HG03045 (cell line): Measurements from ENCODE around the gene SBK1.

Experiments used
- ATAC-seq: cut with Tn5 transposase; IDR thresholded peaks from one replicate; pipeline ENCODE4 v1.9.1; 2021; ENCODE audit warnings: mild to moderate bottlenecking, moderate library complexity; ENCODE audit not compliant: unreplicated experiment

SBK1 gene

DNA sequence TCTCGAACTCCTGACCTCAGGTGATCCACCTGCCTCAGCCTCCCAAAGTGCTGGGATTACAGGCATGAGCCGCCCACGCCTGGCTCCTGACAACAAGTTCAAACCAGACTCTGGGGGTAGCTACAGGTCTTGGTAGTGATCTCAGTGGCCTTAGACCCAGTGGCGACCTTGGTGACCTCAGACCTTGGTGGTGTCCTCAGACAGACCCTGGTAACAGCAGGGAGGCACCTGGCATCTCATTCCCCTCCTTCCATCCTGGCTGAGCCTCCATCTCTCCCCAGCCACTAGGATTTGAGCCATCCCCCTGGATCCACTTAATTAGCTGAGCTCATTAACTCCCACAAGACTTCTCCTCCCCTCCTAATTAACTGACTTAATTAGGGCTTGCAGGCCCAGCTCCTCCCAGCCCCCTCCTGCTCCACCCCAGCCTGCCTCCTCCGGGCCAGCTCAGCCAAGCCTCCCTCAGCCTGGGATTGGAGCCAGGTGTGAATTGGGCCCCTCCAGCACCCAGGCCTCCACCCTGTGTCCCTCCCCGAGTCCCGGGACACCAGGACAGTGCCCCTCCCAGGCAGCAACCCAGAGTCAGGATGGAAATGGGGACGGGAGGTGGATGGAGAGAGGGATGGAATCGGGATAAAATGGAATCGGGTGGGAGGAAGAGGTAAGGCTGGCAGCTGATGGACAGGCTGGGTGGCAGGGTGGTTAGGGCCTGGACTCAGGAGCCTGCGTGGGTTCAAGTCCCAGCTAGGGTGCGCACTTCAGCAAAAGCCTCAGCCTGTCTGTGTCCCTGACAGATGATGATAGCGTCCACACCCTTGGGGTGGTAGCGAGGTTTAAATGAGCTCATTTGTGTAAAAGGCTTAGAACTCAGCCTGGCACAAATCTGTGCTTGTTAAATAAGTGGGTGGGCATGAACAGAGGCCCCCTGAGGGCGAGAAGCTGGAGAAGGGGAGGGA is 11.2 kb upstream of the SBK1 start:
- ATAC-seq: no peak

DNA sequence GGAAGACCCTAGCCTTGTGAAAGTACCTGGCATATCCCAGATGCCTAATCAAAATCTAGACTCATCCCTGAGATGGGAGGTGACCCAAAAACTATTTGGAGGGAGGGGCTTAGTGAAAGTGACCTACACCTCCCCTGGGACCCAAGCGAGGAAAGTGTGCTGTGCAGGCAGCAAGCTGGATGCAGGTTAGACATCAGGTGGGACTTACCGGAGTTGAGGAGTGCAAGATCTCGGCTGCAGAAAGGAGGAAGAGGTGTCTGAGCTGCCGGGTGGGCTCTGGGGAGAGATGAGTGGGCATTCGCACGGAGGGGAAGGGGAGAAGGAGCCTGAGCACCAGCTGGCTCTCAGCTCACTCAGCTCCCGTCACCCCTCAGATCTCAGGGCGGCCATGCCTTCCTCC is 10.3 kb upstream of the SBK1 start:
- no peak for ATAC-seq

DNA sequence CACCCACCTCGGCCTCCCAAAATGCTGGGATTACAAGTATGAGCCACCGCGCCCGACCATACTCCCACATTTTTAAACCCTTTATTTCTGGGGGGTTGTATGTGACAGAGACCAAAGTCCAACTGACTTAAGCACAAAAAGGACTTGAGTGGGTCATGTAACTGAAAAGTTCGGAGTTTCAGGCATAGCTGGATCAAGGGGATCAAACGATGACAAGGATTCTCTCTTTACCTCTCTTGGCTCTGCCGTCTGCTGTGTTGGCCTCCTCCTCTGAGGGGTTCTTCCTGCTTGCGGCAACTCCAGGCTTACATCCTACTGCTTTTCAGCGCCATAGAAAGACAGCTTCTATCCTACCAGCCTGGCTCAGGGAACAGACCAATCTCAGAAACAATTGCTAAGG is 9.2 kb upstream of the SBK1 start:
- ATAC-seq: no peak

DNA sequence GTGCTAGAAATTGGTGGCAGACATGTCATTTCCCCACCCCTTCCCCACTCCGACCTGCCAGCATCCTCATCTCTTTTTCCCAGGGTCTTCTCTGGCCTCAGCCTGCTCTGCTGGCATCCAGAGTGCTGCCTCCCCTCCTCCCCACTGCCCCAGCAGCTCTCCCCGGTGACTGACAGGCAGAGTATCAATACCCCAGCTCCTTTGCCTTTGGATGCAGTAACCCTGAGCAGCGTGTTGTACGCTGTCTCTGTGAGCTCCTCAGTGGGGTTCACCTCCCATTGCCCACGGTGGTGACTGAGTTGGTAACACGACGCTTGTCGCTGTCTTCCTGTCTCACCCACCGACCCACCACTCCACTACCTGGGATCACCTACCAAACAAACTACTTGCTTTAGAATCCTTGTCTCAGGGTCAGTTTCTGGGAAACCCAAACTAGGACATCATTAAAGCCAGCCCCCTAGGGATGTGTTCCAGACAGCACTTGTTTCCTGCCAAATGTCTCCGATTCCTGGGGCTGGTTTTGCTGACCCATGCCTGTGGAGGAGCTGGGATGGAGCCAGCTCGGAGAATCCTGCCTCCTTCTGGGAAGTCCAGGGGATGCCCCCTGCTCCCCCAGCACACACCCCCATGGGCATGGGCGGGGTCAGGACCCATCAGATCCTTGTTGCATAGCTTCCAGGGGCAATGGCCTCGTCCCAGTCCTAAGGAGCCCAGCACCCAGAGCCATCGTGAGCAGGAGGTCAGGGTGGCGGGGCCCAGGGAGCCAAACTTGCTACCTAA is 8.3 kb upstream of the SBK1 start:
- ATAC-seq: no peak

DNA sequence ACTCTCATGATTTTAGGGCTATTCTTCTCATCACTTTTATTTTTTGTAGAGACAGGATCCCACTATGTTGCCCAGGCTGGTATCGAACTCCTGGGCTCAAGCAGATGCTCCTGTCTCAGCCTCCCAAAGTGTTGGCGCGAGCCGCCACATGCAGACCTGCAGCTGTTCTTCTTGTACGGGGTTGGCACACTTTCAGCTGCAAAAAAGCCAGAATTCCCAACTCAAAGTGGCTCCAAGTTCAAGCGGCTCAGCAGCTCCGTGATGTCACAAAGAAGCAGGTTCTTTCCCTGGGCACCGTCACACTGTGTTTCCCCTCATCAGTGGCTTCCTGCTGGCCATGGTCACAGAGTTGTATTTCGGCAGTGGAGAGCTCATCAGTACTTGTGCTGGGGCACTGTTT is 6.7 kb upstream of the SBK1 start:
- no peak for ATAC-seq

DNA sequence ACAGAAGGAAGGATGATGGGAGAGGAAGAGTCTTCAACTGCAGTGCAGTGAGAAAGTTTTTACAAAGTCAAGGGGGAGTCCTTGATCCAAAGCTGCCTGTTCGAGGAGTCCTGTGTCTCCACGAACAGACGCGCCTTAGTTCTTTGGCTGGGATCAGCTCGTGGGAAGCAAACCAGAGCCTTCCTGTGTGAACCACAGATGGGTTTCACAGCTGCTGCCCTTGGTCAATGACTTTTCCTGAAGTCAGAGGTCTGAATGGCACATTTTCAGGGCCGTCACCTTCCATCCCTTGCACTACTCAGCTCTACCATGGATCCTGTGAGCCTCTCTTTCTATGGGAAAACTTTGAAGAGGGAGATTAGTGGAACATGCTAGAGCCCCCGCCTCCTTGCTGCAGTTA is 4.2 kb upstream of the SBK1 start:
- no peak for ATAC-seq

DNA sequence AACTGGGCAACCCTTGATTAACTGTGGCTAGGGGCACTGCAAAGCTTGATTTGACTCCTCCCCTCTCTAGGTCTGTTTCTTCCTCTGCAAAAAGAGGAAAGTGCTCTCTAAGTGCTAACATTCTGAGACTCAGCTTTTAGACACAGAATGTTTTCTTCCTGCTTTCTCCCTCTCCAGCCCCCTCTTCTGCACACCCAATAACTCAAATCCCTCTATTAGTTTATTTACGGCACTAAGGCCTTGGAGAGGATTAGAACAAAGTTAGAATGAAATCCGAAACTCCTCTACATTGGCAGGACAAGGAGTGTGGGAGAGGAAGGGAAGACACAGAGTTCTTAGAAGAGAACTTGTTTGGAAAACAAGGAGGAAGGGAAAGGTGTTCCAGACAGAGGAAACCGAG is 3.3 kb upstream of the SBK1 start:
- ATAC-seq: no peak

DNA sequence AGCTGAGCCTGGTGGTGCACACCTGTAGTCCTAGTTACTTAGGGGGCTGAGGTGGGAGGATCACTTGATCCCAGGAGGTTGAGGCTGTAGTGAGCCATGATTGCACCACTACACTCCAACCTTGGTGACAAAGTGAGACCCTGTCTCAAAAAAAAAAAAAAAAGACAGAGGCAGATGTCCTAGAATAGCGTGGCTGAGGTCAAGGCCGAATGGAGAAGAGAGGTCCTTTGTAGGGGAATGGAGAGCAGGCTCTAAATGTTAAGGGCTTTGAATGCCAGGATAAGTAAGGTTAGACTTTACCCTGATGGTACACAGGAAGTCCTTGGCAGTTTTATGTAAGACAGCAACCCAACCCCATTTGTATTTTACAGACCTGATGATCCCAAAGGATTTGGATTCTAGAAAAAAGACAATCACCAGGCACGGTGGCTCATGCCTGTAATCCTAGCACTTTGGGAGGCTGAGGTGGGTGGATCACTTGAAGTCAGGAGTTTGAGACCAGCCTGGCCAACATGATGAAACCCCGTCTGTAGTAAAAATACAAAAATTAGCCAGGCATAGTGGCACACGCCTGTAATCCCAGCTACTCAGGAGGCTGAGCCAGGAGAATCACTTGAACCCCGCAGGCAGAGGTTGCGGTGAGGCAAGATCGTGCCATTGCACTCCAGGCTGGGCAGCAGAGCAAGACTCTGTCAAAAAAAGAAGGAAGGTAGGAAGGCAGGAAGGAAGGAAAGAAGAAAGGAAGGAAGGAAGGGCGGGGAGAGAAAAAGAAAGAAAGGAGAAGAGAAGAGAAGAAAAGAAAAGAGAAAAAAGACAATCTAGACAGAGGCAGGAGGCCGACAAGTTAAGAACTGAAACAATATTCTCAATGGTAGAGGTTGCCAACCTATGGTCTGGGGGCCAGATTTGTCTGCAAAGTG is 2.1 kb upstream of the SBK1 start:
- no peak for ATAC-seq

DNA sequence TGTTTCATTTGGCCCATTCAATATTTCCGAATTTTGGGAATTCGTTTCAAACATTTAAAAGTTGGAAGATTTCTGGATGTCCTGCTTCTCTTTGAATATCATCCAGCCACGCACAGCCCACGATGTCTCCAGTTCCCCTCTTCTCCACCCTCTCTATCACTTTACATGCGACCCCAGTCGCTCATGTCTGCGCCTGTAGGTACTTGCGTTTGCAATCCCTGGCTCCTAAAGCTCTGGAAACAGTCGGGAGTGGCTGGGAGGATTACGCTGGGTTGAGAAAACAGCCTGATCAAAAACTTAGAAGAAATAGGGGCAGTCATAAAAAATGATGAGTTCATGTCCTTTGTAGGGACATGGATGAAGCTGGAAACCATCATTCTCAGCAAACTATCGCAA is 1.5 kb upstream of the SBK1 start:
- ATAC-seq: no peak

DNA sequence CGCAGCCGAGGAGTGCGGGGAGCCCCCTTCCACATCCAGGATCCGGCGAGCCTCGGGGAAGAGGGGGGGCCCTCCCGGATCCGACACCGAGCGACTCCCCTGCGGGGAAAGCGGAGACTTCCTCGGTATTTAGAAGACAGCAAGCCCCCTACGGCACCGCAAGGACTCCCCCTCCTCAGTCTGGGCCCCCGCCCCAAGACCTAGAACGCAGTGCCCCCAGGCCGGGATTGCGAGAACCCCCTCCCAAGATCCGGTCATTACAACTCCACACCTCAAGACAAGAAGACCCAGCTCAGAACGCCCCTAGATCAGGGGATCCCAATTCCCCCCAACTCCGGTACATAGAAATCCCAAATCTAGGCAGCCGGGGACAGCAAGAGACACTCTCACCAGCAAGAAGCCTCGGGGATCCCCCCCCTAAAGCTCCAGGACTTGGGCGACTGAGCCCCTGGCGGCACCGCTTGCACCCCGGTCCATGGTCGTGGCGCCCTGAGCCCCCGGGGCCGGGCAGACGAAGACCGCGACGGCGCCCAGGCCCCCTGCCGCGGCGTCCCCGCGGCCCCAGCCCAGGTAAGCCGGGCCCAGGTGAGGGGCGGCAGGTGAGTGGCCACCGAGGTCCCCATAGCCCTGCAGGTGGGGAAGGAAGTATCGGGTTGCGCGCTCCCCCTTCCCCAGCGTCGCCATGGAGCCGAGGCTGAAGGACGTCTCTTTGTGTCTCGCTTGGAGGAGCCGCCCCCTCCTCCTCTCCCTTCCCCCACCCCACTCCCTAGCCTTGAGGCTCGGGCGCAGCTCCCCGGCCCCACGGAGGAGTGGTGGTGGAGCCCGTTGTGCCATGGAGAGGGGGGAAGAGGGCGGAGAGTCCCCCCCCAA is 641 bp downstream of the SBK1 start:
- ATAC-seq: no peak

DNA sequence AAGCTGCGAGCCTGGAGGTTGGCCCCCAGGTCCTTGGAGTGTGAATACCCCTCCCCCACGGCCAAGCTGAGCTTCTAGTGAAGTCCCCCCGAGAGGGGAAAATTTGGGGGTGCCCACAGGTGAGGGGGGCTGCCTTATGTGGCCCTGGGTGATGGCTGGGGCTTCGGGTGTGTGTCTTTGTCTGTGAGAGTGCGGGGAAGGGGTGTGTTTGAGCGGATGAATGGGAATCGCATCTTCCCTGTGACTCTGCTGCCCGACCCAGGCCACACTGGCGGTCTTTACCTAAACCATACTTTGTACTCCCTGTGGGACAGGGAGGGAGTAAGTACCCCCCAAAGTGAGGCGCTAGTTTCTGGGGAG is 1.3 kb downstream of the SBK1 start:
- ATAC-seq: no peak

DNA sequence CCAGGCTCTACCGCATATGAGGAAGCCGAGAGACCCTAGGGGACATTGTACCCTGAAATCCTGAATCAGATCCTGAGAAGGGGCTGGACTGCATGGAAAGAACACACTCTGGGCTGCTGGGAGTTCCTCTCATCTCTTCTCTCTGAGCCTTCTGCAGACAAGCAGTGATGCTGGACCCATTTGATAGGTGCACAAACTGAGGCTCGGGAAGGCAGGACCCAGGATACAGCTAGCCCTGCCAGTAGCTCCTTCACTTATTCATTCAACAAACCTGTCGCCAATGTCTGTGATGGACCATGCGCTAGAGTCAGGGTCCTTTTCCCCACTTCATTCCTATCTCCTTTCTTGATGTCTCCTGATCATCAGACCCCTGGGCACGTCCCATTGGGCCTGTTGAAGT is 1.9 kb downstream of the SBK1 start:
- ATAC-seq: no peak

DNA sequence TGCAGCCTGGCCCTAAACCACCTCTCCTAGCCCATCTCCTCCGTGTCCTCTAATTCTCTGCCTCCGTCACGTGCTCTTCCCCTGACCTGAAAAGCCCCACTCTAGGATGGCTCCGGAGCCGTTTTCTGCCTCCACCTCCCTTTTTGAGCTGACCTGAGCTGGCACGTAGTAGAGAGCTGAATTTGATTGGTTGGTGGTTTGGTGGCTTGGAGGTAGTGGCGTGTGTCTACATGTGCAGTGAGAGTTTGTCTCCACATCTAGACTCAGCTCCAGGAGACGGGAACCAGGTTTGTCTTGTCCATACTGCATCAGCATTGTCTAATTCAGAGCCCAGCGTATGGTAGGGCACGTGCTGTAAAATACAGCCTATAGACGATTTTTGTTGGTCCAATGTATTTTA is 3.0 kb downstream of the SBK1 start:
- no peak for ATAC-seq

DNA sequence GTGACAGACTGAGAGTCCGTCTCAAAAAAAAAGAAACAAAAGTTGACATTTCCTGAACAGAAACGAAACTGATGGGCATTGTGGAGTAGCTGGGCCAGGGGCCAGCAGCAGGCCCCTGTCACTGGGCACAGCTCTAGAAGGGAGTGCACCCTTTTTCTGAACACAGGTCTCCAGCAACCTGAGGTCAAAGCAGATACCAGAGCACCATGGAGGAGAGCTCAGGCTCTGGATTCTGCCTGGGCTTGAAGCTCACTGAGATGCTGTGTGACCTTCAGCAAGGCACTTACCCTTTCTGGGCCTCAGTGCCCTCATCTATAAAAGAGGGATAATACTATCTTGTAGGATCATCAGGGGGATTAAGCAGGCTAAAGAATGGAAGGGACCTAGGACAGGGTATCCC is 5.0 kb downstream of the SBK1 start:
- no peak for ATAC-seq

DNA sequence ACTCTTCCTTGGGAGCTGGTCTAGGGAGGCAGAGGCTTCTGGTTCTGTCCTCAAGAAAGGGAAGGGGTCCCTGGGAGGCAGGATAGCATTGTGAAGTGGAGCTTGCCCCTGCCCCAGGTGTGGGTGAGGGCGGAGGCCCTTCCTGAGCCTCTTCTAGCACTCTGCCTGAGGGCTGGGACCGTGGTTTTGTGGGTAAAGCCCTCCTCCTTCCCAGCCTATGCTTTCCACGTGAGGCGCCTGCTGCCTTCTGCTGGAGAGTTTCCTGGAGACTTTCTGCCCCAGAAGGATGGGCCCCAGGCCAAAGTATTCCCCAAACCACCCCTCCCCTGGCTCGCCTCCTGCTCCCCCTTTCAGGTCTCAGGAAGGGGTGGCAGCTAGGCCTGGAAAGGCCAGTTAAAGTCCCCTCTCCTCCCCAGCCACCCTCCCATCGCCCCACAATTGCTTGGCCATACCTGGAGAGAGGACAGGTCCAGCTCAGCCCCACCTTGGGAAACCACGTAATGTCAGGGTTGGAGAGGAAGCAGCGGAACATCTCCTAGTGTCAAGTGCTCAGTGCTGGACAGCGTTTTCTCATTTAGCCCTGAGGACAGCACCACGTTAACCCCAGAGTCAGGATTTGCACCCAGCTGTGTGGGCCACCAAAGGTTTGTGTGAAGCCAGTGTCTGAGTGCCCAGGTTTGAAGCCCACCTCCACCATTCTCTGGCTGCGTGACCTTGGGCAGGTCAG is 5.6 kb downstream of the SBK1 start:
- no peak for ATAC-seq

DNA sequence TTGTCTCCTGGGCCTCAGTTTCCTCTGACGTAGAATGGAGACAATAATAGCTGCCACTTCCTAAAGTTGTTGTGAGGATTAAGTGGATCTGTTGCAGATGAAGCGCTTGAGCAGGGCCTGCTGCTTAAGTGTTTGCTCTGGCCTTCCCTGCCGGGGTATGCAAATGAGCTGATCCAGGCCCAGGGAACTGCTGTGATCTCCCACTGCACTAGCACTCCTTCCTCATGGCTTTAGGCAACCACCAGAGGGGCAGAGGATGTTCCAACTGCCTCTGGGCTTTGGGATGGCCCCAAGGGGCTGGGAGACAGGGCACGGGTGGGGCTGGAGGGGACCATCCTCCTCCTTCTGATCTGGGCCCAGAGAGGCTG is 6.2 kb downstream of the SBK1 start:
- no peak for ATAC-seq

DNA sequence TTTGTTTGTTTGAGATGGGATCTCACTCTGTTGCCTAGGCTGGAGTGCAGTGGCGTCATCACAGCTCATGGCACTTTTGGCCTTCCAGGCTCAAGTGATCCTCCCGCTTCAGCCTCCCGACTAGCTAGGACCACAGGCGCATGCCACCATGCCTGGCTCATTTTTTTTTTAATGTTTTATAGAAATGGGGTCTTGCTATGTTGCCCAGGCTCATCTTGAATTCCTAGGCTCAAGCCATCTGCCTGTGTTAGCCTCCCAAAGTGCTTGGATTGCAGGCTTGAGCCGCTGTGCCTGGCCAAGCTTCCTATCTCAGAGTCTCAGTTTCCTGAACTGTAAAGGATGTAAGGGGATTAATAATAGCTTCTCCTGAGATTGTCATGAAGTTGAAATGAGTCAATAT is 8.0 kb downstream of the SBK1 start:
- no peak for ATAC-seq

DNA sequence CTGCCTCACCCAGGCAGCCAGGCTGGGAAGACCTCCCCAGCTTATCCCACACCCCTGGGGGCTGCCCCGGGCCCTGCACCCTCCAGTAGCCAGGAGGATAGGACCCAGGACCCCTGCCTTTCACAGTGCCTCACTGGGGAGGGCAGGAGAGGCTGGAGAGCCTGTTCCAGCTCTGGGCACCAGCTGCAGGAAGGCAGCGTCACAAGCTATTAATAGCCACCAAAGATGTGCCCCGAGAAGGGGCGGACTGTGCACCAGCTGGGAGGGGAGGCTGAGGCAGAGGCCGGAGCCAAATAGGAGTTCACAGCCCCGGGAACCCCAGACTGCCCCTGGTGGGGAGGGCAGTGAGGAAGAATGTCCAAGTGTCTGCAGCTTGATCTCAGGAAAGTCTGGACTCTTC is 8.8 kb downstream of the SBK1 start:
- no peak for ATAC-seq

DNA sequence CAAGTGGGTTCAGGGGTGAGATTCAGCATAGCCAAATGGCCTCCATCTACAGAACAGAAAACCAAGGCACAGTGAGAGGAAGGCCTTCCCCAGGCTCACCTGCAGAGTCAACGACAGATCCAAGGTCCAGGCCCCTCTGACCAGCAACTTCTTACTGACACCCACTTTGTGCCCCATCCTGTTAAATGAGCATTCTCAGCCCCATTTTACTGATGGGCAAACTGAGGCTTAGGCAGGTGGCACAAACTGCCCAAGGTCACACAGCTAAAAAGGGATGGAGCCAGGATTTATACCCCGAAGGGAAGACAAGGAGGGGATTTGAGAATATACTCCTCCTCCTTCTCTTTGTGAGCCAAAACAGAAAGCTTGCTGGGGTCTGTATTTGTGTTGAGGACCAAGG is 9.3 kb downstream of the SBK1 start:
- no peak for ATAC-seq

DNA sequence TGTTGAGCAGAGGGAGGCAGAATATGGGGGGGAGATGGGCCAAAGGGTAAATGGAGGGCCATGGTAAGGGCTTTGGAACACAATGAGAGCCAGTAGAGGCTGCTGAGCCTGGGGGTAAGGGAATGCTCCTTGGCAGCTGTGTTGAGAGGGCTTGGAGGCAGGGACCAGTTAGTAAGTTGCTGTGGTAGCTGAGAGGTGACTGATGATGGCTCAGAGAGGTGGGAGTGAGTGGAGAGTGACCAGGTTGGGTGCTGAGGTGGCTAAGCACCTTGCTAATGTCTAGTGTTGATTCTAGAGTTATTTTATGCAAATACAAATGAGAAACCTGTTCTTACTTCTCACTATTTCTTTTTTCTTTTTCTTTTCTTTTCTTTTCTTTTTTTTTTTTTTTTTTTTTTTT is 10.8 kb downstream of the SBK1 start:
- ATAC-seq: no peak
